Testis (tissue), 3 donors: Measurements from ENCODE around the gene MAOA. TPM values are rescaled to one million over a fixed set of nuclear protein-coding genes. Genes with fewer than 3 reads are reported as not detected.

Source experiments
- DNase-seq: peaks from one replicate; pipeline ENCODE4 v3.0.0-alpha.2; 2019
- H3K27ac ChIP-seq, 2 donors: fragments of 200-600 bp; sonication (generic); one replicate each; pipeline ENCODE4 v1.5.1; 2019
- H3K27me3 ChIP-seq: fragments of 200-600 bp; sonication (generic); one replicate; pipeline ENCODE4 v1.5.1; 2019
- H3K36me3 ChIP-seq: fragments of 200-600 bp; sonication (generic); one replicate; pipeline ENCODE4 v1.5.1; 2017; ENCODE audit warnings: low read depth; ENCODE audit errors: missing control alignments
- H3K4me1 ChIP-seq: fragments of 200-600 bp; sonication (generic); one replicate; pipeline ENCODE4 v1.5.1; 2019
- H3K4me3 ChIP-seq, 2 donors: fragments of 200-600 bp; sonication (generic); one replicate each; pipeline ENCODE4 v1.5.1; 2017 to 2019
- H3K9me3 ChIP-seq: fragments of 200-600 bp; sonication (generic); one replicate; pipeline ENCODE4 v1.5.1; 2017
- POLR2A ChIP-seq: fragments of 450-650 bp; IDR thresholded peaks from one replicate; pipeline ENCODE4 v1.6.1; 2017; ENCODE audit warnings: antibody characterized with exemption, mild to moderate bottlenecking, moderate library complexity
- WGBS, 2 donors: methylation state at CpG; one replicate each; pipeline ENCODE4 v1.1.5; 2018; 5-methylcytosine and 5-hydroxymethylcytosine counted together
- intact Hi-C: fragments of 100-400 bp; cut with DNase I; formaldehyde crosslinking; loops from one replicate; pipeline ENCODE4 v1.15.1; 2023; ENCODE audit warnings: low total_unique reads
- polyA plus RNA-seq: library from polyadenylated mRNA; stranded (reverse); fragments of 350-450 nt; fragmentation: Illumina TruSeq; extraction: RNeasy Lipid Tissue Mini Kit (QIAGEN cat#74804); gene quantifications from one replicate; pipeline ENCODE4 v1.2.3, GENCODE V29; 2014; ENCODE audit warnings: low read depth, low replicate concordance; ENCODE audit not compliant: insufficient read depth
- total RNA-seq, 2 donors: library from RNA; depleted of rRNA; stranded (reverse); fragments of >200 nt; gene quantifications; one replicate each; pipeline ENCODE4 v1.2.3, GENCODE V29; 2016
- TF ChIP-seq, protein P1 (sequence below), 3 experiments: fragments of 450-650 bp in 2 of 3; fragments of 200-600 bp in 1 of 3; sonication (generic) in 1 of 3; IDR thresholded peaks; one replicate each; pipeline ENCODE4 v1.5.1; 2016 to 2019; ENCODE audit warnings: antibody characterized with exemption in 3 of 3, mild to moderate bottlenecking in 2 of 3, moderate library complexity in 1 of 3

MAOA gene
- total and polyA plus RNA-seq, 3 donors from 2014 or later, result 6.5 to 12.3 (median 11.8) TPM

DNA sequence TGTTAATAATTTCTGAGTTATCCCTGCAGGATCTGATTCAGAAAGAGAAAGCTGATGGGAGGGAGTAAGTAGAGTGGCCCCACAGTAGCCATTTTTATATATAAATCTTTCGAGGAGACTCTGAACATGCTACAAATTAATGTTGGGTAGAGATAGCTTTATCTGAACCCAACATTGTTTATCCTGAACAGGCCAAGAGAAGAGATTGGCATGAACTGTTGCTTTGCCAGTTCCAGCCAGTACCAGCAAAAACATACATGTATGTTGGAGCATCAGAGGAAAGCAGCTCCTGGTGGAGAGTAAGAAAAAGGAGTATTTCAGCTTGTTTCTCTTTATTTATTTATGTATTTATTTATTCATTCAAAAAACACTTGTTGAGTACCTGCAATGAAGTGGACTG, 1.6 kb downstream of the MAOA start:
- intact Hi-C loops, result no loop called here
- H3K9me3 ChIP-seq, result no peaks in the 10 kb centered on the region
- WGBS, 2 donors, result 40 to 60% methylated on average over 1 of the region's 1 CpG
- H3K4me3 ChIP-seq, result no peak overlapping the region
- TF ChIP-seq, protein P1, sequence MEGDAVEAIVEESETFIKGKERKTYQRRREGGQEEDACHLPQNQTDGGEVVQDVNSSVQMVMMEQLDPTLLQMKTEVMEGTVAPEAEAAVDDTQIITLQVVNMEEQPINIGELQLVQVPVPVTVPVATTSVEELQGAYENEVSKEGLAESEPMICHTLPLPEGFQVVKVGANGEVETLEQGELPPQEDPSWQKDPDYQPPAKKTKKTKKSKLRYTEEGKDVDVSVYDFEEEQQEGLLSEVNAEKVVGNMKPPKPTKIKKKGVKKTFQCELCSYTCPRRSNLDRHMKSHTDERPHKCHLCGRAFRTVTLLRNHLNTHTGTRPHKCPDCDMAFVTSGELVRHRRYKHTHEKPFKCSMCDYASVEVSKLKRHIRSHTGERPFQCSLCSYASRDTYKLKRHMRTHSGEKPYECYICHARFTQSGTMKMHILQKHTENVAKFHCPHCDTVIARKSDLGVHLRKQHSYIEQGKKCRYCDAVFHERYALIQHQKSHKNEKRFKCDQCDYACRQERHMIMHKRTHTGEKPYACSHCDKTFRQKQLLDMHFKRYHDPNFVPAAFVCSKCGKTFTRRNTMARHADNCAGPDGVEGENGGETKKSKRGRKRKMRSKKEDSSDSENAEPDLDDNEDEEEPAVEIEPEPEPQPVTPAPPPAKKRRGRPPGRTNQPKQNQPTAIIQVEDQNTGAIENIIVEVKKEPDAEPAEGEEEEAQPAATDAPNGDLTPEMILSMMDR (IDR thresholded peaks at IDR 0.05), result no peak
- TF ChIP-seq POLR2A, result no peak
- no peaks in the 10 kb centered on the region for H3K4me1 ChIP-seq
- DNase-seq, result no peak
- H3K27ac ChIP-seq, result no peak overlapping the region
- no peaks in the 10 kb centered on the region for H3K36me3 ChIP-seq
- H3K27me3 ChIP-seq, result no peaks in the 10 kb centered on the region

GRCh38 chrX:43661521-43662240, 5.6 kb downstream of the MAOA start:
- TF ChIP-seq, protein P1 (IDR thresholded peaks at IDR 0.05), result no peak
- no peak for TF ChIP-seq POLR2A
- no peaks in the 10 kb centered on the region for H3K36me3 ChIP-seq
- no peaks in the 10 kb centered on the region for H3K4me1 ChIP-seq
- H3K4me3 ChIP-seq, result no peak overlapping the region
- 54 to 71% methylated on average over 4 of the region's 4 CpGs for WGBS, 2 donors
- DNase-seq, result no peak
- H3K9me3 ChIP-seq, result no peaks in the 10 kb centered on the region
- intact Hi-C loops, result no loop called here
- H3K27ac ChIP-seq, result no peak overlapping the region
- H3K27me3 ChIP-seq, result no peaks in the 10 kb centered on the region

DNA sequence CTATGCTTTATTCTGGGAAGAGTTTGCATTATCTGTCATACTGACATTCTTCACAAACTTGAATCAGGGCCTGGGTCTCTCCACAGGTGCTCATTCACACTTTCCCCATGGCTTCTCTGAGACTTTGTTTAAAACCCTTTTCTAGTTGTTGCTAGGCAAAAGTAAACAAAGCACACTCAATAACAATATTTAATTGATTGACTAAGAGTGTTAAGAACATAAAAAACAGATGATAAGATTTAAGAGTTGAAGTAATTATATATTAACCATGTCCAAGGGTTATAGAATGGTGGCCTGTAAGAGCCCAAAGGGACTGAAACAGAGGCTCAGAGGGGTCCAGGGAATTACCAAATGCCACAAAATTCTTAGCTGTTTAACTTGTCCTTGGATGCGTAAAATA, 7.1 kb downstream of the MAOA start:
- Histone ChIP-seq H3K4me3 (no peak overlapping the region), H3K9me3 (no peaks in the 10 kb centered on the region), H3K27ac (no peak overlapping the region), H3K36me3 (no peaks in the 10 kb centered on the region), H3K27me3 (no peaks in the 10 kb centered on the region), H3K4me1 (no peaks in the 10 kb centered on the region)
- intact Hi-C loops, result no loop called here
- DNase-seq, result no peak
- TF ChIP-seq POLR2A, result no peak
- TF ChIP-seq, protein P1 (IDR thresholded peaks at IDR 0.05), result no peak
- 83 to 95% methylated on average over 1 of the region's 1 CpG for whole genome bisulfite sequencing, 2 donors

GRCh38 chrX:43664258-43664657, 8.2 kb downstream of the MAOA start:
- 77 to 83% methylated on average over 3 of the region's 3 CpGs for WGBS, 2 donors
- no peak for DNase-seq
- TF ChIP-seq POLR2A, result no peak
- TF ChIP-seq, protein P1 (IDR thresholded peaks at IDR 0.05), result no peak
- Histone ChIP-seq H3K4me1 (no peaks in the 10 kb centered on the region), H3K36me3 (no peaks in the 10 kb centered on the region), H3K27ac (no peak overlapping the region), H3K27me3 (no peaks in the 10 kb centered on the region), H3K9me3 (no peaks in the 10 kb centered on the region), H3K4me3 (no peak overlapping the region)
- intact Hi-C loops, result no loop called here

- intact Hi-C loops, result no loop called here
- Histone ChIP-seq H3K27me3 (no peaks in the 10 kb centered on the region), H3K36me3 (no peaks in the 10 kb centered on the region), H3K4me3 (no peak overlapping the region), H3K4me1 (no peaks in the 10 kb centered on the region), H3K27ac (no peak overlapping the region), H3K9me3 (no peaks in the 10 kb centered on the region)
- no peak for DNase-seq
- 69 to 88% methylated on average over 3 of the region's 3 CpGs for WGBS, 2 donors
- TF ChIP-seq, protein P1 (IDR thresholded peaks at IDR 0.05), result no peak
- no peak for TF ChIP-seq POLR2A
These were observed 8.6 kb downstream of the MAOA start for GRCh38 chrX:43664708-43665107.
